BE2C (cell line): Measurements from ENCODE around the gene NDUFAF2.

ENCODE experiments used
- DNase-seq: peaks from one replicate; pipeline ENCODE4 v3.0.0-alpha.2; 2020
- H3K27me3 ChIP-seq: fragments of 250-450 bp; sonication (Bioruptor Pico); 2 replicates; pipeline ENCODE4 v1.5.1; 2020; ENCODE audit warnings: mild to moderate bottlenecking
- H3K36me3 ChIP-seq: fragments of 250-450 bp; sonication (Bioruptor Pico); 2 replicates; pipeline ENCODE4 v1.5.1; 2020; ENCODE audit warnings: mild to moderate bottlenecking
- H3K4me1 ChIP-seq: fragments of 250-450 bp; sonication (Bioruptor Pico); 2 replicates; pipeline ENCODE4 v1.5.1; 2020
- H3K4me3 ChIP-seq: 2 replicates; pipeline ENCODE4 v1.5.1; 2011; ENCODE audit warnings: low read depth, low read length
- H3K9me3 ChIP-seq: fragments of 250-450 bp; sonication (Bioruptor Pico); 2 replicates; pipeline ENCODE4 v1.5.1; 2020
- CTCF ChIP-seq: IDR thresholded peaks from 2 replicates; pipeline ENCODE4 v1.5.1; 2012; ENCODE audit warnings: mild to moderate bottlenecking, low read depth, low read length

The NDUFAF2 gene

GRCh38 chr5:61004448-61004847 is 59.4 kb downstream of the NDUFAF2 start:
- no peak for TF ChIP-seq CTCF
- H3K4me1 ChIP-seq, result no peaks in the 10 kb centered on the region
- no peaks in the 10 kb centered on the region for H3K9me3 ChIP-seq

GRCh38 chr5:61009907-61010306 is 64.9 kb downstream of the NDUFAF2 start:
- no peak overlapping the region for H3K4me3 ChIP-seq
- no peaks in the 10 kb centered on the region for H3K9me3 ChIP-seq
- no peaks in the 10 kb centered on the region for H3K27me3 ChIP-seq
- no peak for TF ChIP-seq CTCF
- DNase-seq, result no peak
- no peaks in the 10 kb centered on the region for H3K36me3 ChIP-seq
- H3K4me1 ChIP-seq, result no peaks in the 10 kb centered on the region

More at GRCh38 chr5:61004448-61004847, 59.4 kb downstream of the NDUFAF2 start:
- H3K36me3 ChIP-seq, result no peaks in the 10 kb centered on the region
- H3K4me3 ChIP-seq, result no peak overlapping the region
- no peak for DNase-seq
- H3K27me3 ChIP-seq, result no peaks in the 10 kb centered on the region

- Histone ChIP-seq H3K9me3 (no peaks in the 10 kb centered on the region), H3K4me3 (no peak overlapping the region), H3K36me3 (no peaks in the 10 kb centered on the region), H3K4me1 (no peaks in the 10 kb centered on the region), H3K27me3 (no peaks in the 10 kb centered on the region)
- no peak for DNase-seq
- peak; percentile 59 for TF ChIP-seq CTCF
Measured at GRCh38 chr5:61010467-61011454, 65.8 kb downstream of the NDUFAF2 start.

GRCh38 chr5:61018062-61018461 is 73.1 kb downstream of the NDUFAF2 start:
- H3K9me3 ChIP-seq, result no peaks in the 10 kb centered on the region

GRCh38 chr5:61019642-61020041 is 74.6 kb downstream of the NDUFAF2 start:
- DNase-seq, result no peak
- H3K36me3 ChIP-seq, result no peaks in the 10 kb centered on the region

More at GRCh38 chr5:61018062-61018461, 73.1 kb downstream of the NDUFAF2 start:
- Histone ChIP-seq H3K36me3 (no peaks in the 10 kb centered on the region), H3K4me1 (no peaks in the 10 kb centered on the region), H3K4me3 (no peak overlapping the region), H3K27me3 (no peaks in the 10 kb centered on the region)
- no peak for TF ChIP-seq CTCF
- DNase-seq, result no peak

More at GRCh38 chr5:61019642-61020041, 74.6 kb downstream of the NDUFAF2 start:
- no peaks in the 10 kb centered on the region for H3K4me1 ChIP-seq
- H3K9me3 ChIP-seq, result no peaks in the 10 kb centered on the region
- no peaks in the 10 kb centered on the region for H3K27me3 ChIP-seq
- H3K4me3 ChIP-seq, result no peak overlapping the region
- TF ChIP-seq CTCF, result no peak
